ENCODE data around the gene SMG7.

The SMG7 gene

GRCh38 chr1:183497218-183497617 is 24.9 kb downstream of the SMG7 start:
- DNase-seq (ENCODE audit: low read depth, low spot score) = no peak
- no peak overlapping the region for H3K4me3 ChIP-seq (ENCODE audit: low read length)

- H3K4me3 ChIP-seq (ENCODE audit: low read length) = no peak overlapping the region
- DNase-seq (ENCODE audit: low read depth, low spot score) = peak; percentile 44
These were observed 26.2 kb downstream of the SMG7 start for GRCh38 chr1:183498342-183498991.

DNA sequence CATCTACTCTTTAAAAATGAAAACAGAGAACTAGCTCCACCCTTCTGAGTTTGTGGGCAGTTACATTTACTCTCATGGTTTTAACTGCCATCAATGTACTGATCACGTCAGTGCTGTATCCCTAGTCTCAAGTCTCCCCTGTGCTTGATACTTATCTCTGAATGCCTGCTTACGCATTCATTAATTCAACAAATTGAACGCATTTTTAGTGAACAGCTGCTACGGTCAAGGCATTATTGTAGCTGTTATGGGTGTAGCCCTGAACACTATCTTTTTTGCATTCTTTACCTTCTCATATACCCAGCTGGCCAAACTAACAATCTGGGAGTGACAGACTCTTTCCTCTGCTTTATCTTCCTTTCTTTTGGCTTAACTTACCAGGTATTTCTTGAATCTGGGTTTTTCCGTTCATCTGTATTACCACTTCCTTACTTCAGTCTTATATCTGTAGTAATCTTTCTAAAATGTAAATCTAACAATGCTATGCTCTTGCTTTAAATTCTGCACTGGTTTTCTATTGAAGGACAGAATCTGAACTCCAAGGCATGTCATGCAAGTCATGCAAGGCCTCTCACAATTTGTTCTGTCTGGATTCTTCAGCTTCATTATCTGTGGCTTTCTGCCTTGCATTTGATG is 33.3 kb downstream of the SMG7 start:
- DNase-seq (ENCODE audit: low read depth, low spot score) = no peak

DNA sequence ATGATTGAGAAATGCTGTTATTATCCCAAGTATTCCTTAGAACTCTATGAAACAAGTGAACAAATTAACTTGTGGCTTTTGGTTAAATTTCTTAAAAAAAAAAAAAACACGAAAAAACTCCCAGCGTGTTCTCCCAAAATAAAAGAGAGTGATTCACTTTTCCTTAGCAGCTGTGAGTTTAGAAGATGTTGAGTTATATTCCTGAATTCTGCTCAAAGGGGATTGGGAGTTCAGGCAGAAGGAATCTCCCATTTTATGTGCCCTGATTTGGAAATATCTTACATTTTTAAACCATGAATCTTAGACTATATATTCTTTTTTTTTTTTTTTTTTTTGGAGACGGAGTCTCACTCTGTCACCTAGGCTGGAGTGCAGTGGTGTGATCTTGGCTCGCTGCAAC is 34.3 kb downstream of the SMG7 start:
- no peak for DNase-seq (ENCODE audit: low read depth, low spot score)
- H3K4me3 ChIP-seq (ENCODE audit: low read length) = no peak overlapping the region

More for the DNA sequence above, 33.3 kb downstream of the SMG7 start:
- no peak overlapping the region for H3K4me3 ChIP-seq (ENCODE audit: low read length)

DNA sequence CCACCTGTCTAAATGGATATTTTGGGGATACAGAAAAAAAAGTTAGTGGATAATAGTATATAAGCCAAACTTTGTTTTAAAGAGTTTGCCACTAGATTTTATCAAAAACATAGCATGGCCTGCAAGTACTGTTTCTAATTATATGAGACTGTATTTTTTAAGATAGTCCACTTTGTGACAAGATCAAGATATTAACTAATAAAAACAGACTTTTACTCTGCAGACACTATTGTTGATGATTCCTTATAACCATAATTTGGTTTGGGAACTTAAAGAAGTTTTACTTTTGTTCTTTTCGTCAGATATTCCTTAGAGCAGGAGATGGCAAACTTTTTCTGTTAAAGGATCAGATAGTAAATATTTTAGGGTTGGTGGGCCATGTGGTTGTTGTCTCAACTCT is 36.4 kb downstream of the SMG7 start:
- H3K4me3 ChIP-seq (ENCODE audit: low read length) = no peak overlapping the region
- DNase-seq (ENCODE audit: low read depth, low spot score) = no peak

DNA sequence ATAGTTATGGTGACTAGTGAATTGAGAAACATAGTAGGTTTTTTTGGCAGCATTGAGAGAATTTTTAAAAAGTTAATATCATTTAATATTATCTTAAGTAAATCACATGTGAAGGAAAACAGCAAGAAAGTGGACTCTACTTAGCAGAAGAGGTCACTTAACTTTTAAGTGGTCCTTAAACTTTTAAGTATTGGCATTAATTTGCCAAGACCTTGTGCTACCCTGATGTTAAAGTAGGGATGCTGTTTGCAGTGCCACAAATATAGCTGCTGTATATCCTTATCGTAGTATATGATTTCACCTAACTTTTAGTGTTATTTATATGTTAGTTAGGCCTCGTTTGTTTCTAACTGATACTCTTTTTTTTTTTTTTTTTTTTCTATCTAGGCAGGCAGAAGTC is 40.2 kb downstream of the SMG7 start:
- no peak for DNase-seq (ENCODE audit: low read depth, low spot score)

GRCh38 chr1:183514235-183514634 is 41.9 kb downstream of the SMG7 start:
- no peak overlapping the region for H3K4me3 ChIP-seq (ENCODE audit: low read length)
- no peak for DNase-seq (ENCODE audit: low read depth, low spot score)

More for the DNA sequence above, 40.2 kb downstream of the SMG7 start:
- no peak overlapping the region for H3K4me3 ChIP-seq (ENCODE audit: low read length)

DNA sequence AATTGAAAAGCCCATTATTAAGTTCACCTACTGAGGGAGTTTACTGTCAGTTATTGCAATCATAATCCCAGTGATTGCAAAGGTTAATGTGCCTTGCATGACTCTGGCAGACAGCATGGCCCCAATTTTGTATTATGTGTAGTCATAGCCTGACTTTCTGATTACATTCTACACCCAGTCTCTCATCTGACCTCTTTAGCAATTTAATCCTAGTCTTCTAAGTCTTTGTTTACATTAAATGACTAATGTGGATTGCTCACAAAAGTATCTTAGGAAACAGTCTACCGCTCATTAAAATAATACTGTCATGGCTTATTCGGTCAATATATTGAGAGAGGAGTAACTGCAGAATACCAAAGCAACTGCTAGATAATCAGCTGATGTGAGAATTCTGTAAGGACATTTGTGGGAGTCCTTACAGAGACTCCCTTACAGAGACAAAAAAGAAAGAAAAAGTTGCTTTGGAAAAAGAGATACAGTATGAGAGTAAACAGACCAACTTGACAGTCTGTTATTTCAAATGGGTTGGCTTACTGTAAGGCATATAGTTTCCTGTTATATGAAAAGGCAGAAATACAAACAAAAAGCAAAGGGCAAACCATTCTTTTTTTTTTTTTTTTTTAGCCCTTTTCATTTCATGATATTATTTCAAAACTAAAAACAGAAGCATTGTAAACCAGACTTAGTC is 42.8 kb downstream of the SMG7 start:
- no peak for DNase-seq (ENCODE audit: low read depth, low spot score)
- H3K4me3 ChIP-seq (ENCODE audit: low read length) = no peak overlapping the region

- no peak for DNase-seq (ENCODE audit: low read depth, low spot score)
- H3K4me3 ChIP-seq (ENCODE audit: low read length) = no peak overlapping the region
These were observed 44.4 kb downstream of the SMG7 start for GRCh38 chr1:183516725-183517124.

DNA sequence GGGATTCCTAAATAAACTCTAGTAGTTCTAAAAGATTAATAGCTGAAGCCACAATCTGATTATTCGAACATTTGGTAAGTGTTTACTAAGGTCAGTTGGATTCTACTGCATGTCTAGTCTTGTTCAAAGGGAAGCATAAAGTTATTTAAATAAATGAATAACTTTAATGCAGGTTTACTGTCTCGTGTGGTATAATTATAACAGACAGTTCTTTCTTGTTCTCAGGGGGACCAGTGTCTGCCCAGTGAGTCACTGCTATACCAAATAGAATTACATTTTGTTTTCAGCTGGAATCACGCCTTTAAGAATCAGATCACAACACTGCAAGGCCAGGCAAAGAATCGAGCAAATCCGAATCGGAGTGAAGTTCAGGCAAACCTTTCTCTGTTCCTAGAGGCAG is 45.1 kb downstream of the SMG7 start:
- DNase-seq (ENCODE audit: low read depth, low spot score) = no peak
- no peak overlapping the region for H3K4me3 ChIP-seq (ENCODE audit: low read length)

GRCh38 chr1:183520379-183520778 is 48.1 kb downstream of the SMG7 start:
- DNase-seq (ENCODE audit: low read depth, low spot score) = no peak
- H3K4me3 ChIP-seq (ENCODE audit: low read length) = no peak overlapping the region

DNA sequence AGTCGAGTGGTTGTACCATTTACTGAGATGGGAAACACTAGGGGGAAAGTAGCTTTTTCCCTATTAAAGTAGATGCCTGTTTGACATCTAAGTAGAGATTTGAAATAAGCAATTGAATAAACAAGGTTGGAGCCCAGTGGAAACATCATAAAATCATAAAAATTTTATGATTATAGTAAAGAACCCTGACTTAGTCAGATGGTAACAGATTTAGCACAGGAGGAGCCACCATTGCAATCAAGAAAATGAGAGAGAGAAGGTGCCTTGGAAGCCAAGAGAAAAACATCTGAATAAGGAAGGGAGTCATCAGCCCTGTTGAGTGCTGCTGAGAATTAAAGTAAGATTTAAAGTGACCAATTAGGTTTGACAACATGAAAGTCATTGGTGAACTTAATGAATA is 49.8 kb downstream of the SMG7 start:
- H3K4me3 ChIP-seq (ENCODE audit: low read length) = no peak overlapping the region
- no peak for DNase-seq (ENCODE audit: low read depth, low spot score)

GRCh38 chr1:183528577-183528976 is 56.3 kb downstream of the SMG7 start:
- no peak for DNase-seq (ENCODE audit: low read depth, low spot score)
- no peak overlapping the region for H3K4me3 ChIP-seq (ENCODE audit: low read length)

DNA sequence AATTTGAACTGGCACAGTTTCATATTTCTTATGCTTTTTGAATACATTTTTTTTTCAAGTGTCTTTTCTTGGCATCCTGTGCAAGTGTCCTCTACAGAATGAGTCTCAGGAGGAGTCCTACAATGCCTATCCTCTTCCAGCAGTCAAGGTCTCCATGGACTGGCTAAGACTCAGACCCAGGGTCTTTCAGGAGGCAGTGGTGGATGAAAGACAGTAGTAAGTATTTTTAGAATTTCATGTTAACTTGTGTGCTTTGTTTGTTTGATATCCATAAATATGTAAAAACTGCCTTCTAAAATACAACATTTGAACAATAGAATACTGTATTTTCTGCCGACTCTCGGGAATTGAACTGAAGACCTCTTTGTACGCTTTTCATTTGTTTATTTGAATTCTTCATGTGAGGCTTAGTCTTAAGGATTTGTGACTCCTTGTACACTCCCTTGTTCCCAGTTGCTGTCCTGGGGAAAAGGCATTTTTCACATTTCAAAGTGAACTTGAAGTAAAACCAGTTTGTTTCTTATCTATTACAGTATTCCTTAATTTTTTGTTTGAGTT is 61.4 kb downstream of the SMG7 start:
- no peak for DNase-seq (ENCODE audit: low read depth, low spot score)
- no peak overlapping the region for H3K4me3 ChIP-seq (ENCODE audit: low read length)

DNA sequence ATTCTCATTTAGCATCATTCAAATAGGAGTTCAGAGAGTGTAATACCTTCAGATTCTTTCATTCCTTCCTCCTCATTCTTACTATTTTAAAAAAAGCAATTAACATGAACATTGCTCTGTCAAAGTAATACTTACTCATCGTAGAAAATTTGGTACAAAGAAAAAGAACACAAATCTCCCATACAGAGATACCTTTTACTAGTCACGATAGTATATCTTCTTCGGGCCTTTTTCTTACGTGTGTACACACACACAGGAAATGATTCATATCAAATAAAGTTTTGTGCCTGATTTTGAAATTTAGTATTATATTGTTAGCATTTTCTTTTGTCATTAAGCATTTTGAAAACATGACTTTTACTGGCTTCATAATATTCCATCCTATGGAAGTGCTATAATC is 65.1 kb downstream of the SMG7 start:
- no peak overlapping the region for H3K4me3 ChIP-seq (ENCODE audit: low read length)
- no peak for DNase-seq (ENCODE audit: low read depth, low spot score)

DNA sequence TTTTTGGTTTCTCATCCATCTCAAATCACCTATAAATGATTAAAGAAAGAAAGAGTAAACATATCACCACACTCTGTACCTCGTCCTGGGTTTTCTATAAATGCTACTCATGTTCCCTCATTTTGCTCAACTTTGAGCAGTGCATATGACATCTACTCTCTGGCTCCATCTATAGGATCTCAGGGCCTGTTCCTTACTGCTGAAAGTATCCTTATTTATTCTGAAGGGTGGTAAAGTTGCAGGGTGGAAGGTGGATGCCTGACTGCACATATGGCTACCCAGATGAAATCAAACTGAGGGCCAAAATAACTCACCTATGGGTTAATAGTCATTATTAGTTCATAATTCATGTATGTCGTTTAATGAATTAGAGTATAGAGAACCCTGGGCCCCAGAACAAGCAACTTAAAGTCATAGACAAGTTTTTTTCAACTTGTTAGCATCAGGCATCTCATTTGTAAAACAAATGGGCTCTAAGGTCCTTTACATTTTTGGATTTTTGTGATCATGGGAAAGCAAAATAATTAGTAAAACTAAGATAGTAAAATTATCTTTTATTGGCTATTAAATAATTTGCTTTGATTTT is 71.4 kb downstream of the SMG7 start:
- peak; percentile 45 for DNase-seq (ENCODE audit: low read depth, low spot score)
- H3K4me3 ChIP-seq (ENCODE audit: low read length) = no peak overlapping the region

- no peak overlapping the region for H3K4me3 ChIP-seq (ENCODE audit: low read length)
- no peak for DNase-seq (ENCODE audit: low read depth, low spot score)
These were observed 72.4 kb downstream of the SMG7 start for GRCh38 chr1:183544598-183545297.

DNA sequence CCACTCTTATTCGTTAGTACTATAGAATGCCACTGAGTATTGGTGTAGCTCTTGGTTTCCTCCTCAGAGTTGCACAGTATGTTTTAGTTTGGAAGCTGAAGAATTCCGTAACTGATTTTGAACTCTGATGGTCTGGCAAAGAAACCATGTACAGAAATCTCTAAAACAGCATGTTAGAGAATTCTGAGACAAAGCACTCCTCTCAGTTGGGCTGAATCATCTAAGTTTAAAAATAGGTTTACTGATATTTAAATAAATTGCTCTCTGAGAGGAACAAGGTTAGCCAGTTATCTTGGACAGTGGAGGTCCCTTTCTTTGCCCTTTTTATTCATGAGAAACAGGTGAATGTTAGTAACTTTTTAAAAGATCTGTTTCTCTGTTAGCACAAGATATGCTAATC is 74.1 kb downstream of the SMG7 start:
- no peak for DNase-seq (ENCODE audit: low read depth, low spot score)
- H3K4me3 ChIP-seq (ENCODE audit: low read length) = no peak overlapping the region

GRCh38 chr1:183548116-183548515 is 75.8 kb downstream of the SMG7 start:
- H3K4me3 ChIP-seq (ENCODE audit: low read length) = no peak overlapping the region
- no peak for DNase-seq (ENCODE audit: low read depth, low spot score)

Measured in Jurkat, Clone E6-1 (cell line).